DND-41 (cell line): Measurements from ENCODE around the gene NOP10.
A peak's percentile ranks its signal among the peaks of the same experiment; 100 is the strongest.
"Not testable (repeated sequence)": the region's sequence is repeated elsewhere in the genome, so short reads cannot be mapped to it uniquely, and the experiment has no call there.

Source experiments
- ATAC-seq: fragments of 200-7000 bp; cut with Tn5 transposase; 3 replicates; pipeline ENCODE4 v1.9.1; 2021; ENCODE audit warnings: low read depth; ENCODE audit not compliant: insufficient read depth
- DNase-seq: peaks from one replicate; pipeline ENCODE4 v3.0.0-alpha.2; 2020
- H2AFZ ChIP-seq: 2 replicates; pipeline ENCODE4 v1.6.0; 2012; ENCODE audit warnings: low read depth, low read length
- H3K27ac ChIP-seq: 2 replicates; pipeline ENCODE4 v1.5.1; 2012; ENCODE audit warnings: low read length, inconsistent platforms
- H3K27me3 ChIP-seq: fragments of 200-600 bp; sonication (generic); 2 replicates; pipeline ENCODE4 v1.6.0; 2012; ENCODE audit warnings: low read length, mild to moderate bottlenecking, inconsistent platforms; ENCODE audit not compliant: insufficient read depth, poor library complexity
- H3K36me3 ChIP-seq: 2 replicates; pipeline ENCODE4 v1.5.1; 2012; ENCODE audit warnings: low read length, inconsistent platforms; ENCODE audit not compliant: insufficient read depth
- H3K4me1 ChIP-seq: 2 replicates; pipeline ENCODE4 v1.5.1; 2012; ENCODE audit warnings: mild to moderate bottlenecking, low read length; ENCODE audit not compliant: insufficient read depth
- H3K4me2 ChIP-seq: 2 replicates; pipeline ENCODE4 v1.6.0; 2012; ENCODE audit warnings: mild to moderate bottlenecking, moderate library complexity, low read length, inconsistent platforms; ENCODE audit not compliant: insufficient read depth
- H3K4me3 ChIP-seq, 2 experiments: fragments of 200-600 bp in 1 of 2; shearing (Covaris generic) in 1 of 2; 2 replicates each; pipeline ENCODE4 v1.5.1; 2012 to 2016; ENCODE audit warnings: inconsistent platforms in 2 of 2, low read length in 2 of 2, mild to moderate bottlenecking in 2 of 2, low read depth in 1 of 2, moderate library complexity in 1 of 2
- H3K79me2 ChIP-seq: 2 replicates; pipeline ENCODE4 v1.6.0; 2012; ENCODE audit warnings: low read length, inconsistent platforms; ENCODE audit not compliant: insufficient read depth
- H3K9ac ChIP-seq: 2 replicates; pipeline ENCODE4 v1.6.0; 2012; ENCODE audit warnings: low read depth, mild to moderate bottlenecking, inconsistent platforms, low read length, moderate library complexity
- H3K9me3 ChIP-seq: 2 replicates; pipeline ENCODE4 v1.5.1; 2012; ENCODE audit warnings: low read length, moderate library complexity, mild to moderate bottlenecking, inconsistent platforms; ENCODE audit not compliant: insufficient read depth, severe bottlenecking
- H4K20me1 ChIP-seq: 2 replicates; pipeline ENCODE4 v1.6.0; 2012; ENCODE audit warnings: low read length; ENCODE audit not compliant: insufficient read depth
- CTCF ChIP-seq: IDR thresholded peaks from 2 replicates; pipeline ENCODE4 v1.5.1; 2012; ENCODE audit warnings: borderline replicate concordance, low read length, moderate library complexity, mild to moderate bottlenecking; ENCODE audit not compliant: poor library complexity, severe bottlenecking; ENCODE audit errors: extremely low read depth
- EZH2 ChIP-seq: IDR thresholded peaks from 3 replicates; pipeline ENCODE4 v1.6.1; 2012; ENCODE audit warnings: borderline replicate concordance, low read depth, mild to moderate bottlenecking, moderate library complexity, low read length, inconsistent platforms; ENCODE audit not compliant: severe bottlenecking

The NOP10 gene

GRCh38 chr15:34342737-34343575, at the start of gene NOP10, which contains the start of gene NUTM1:
NOP10 (minus strand) TSS chr15:34343136; CDS start chr15:34343073, 63 bp downstream.
NUTM1 (plus strand) TSS chr15:34343315; CDS start chr15:34343697, 382 bp downstream.
- Histone ChIP-seq H3K36me3 (peaks cover 19% of the 10 kb centered on the region), H3K27ac (peak within 1 kb of the TSS; percentile 86), H3K79me2 (peaks cover 24% of the 10 kb centered on the region), H2AFZ (peak within 1 kb of the TSS; percentile 77), H3K9me3 (no peaks in the 10 kb centered on the region), H4K20me1 (no peaks in the 10 kb centered on the region), H3K4me2 (peak within 1 kb of the TSS; percentile 83), H3K4me1 (peaks cover 25% of the 10 kb centered on the region), H3K4me3 (peak within 1 kb of the TSS; percentile 31 to 68; a peak in 3 of 4 replicates), H3K27me3 (no peaks in the 10 kb centered on the region), H3K9ac (peak within 1 kb of the TSS; percentile 57)
- peak; percentile 91 for DNase-seq
- ATAC-seq, result peak; percentile 91
- no peak for TF ChIP-seq EZH2
- peak; percentile 96 for TF ChIP-seq CTCF

GRCh38 chr15:34389594-34390086, 46.7 kb upstream of the NOP10 start:
- not testable (repeated sequence) for H3K9me3 ChIP-seq, H3K27ac ChIP-seq, H4K20me1 ChIP-seq, H3K79me2 ChIP-seq, H3K4me1 ChIP-seq, H3K27me3 ChIP-seq, H3K4me2 ChIP-seq, ATAC-seq, DNase-seq, H3K4me3 ChIP-seq, H3K9ac ChIP-seq, H2AFZ ChIP-seq, H3K36me3 ChIP-seq

GRCh38 chr15:34381829-34382521, 39.0 kb upstream of the NOP10 start:
- not testable (repeated sequence) for H2AFZ ChIP-seq, H3K4me1 ChIP-seq, ATAC-seq, H3K9ac ChIP-seq, H3K4me2 ChIP-seq, H3K4me3 ChIP-seq, DNase-seq, H3K27ac ChIP-seq, H3K9me3 ChIP-seq, H3K79me2 ChIP-seq, H3K27me3 ChIP-seq, H3K36me3 ChIP-seq, H4K20me1 ChIP-seq

GRCh38 chr15:34380491-34380890, 37.6 kb upstream of the NOP10 start:
- ATAC-seq, H3K36me3 ChIP-seq, H3K27ac ChIP-seq, H4K20me1 ChIP-seq, H3K4me3 ChIP-seq, H3K9me3 ChIP-seq, DNase-seq, H3K4me1 ChIP-seq, H3K27me3 ChIP-seq, H2AFZ ChIP-seq, H3K79me2 ChIP-seq, H3K4me2 ChIP-seq, H3K9ac ChIP-seq: not testable (repeated sequence)
